Endothelial cell (in vitro differentiated cells): ENCODE data around the gene SH3BGRL3. TPM values are rescaled to one million over a fixed set of nuclear protein-coding genes. Genes with fewer than 3 reads are reported as not detected.
A peak's percentile ranks its signal among the peaks of the same experiment; 100 is the strongest.

ENCODE experiments used
- DNase-seq: peaks from one replicate; pipeline ENCODE4 v3.0.0; 2021; ENCODE audit warnings: low spot score
- H3K27ac Mint-ChIP-seq: one replicate; pipeline ENCODE4 v1.8.0; 2021; ENCODE audit warnings: mixed read lengths, inconsistent platforms; ENCODE audit not compliant: unreplicated experiment
- H3K27me3 Mint-ChIP-seq: one replicate; pipeline ENCODE4 v1.8.0; 2021; ENCODE audit warnings: mild to moderate bottlenecking, moderate library complexity, mixed read lengths, inconsistent platforms; ENCODE audit not compliant: unreplicated experiment
- H3K36me3 Mint-ChIP-seq: one replicate; pipeline ENCODE4 v1.8.0; 2021; ENCODE audit warnings: mild to moderate bottlenecking, low read depth, mixed read lengths, inconsistent platforms; ENCODE audit not compliant: unreplicated experiment
- H3K4me1 Mint-ChIP-seq: one replicate; pipeline ENCODE4 v1.8.0; 2021; ENCODE audit warnings: mild to moderate bottlenecking, mixed read lengths, inconsistent platforms; ENCODE audit not compliant: unreplicated experiment
- H3K4me3 Mint-ChIP-seq: one replicate; pipeline ENCODE4 v1.8.0; 2021; ENCODE audit warnings: mild to moderate bottlenecking, mixed read lengths, inconsistent platforms; ENCODE audit not compliant: unreplicated experiment
- H3K9me3 Mint-ChIP-seq: one replicate; pipeline ENCODE4 v1.8.0; 2021; ENCODE audit warnings: mixed read lengths, inconsistent platforms; ENCODE audit not compliant: unreplicated experiment
- CTCF ChIP-seq: fragments of 200-600 bp; sonication (generic); IDR thresholded peaks from one replicate; pipeline ENCODE4 v1.5.0; 2021; ENCODE audit warnings: antibody characterized with exemption; ENCODE audit not compliant: unreplicated experiment
- total RNA-seq: library from RNA; stranded (reverse); fragmentation: NEBNext Ultra II Directional; extraction: Animal tissue kit (Norgen Biotek cat#: 25700); gene quantifications from one replicate; pipeline ENCODE4 v1.2.1, GENCODE V29; 2021; ENCODE audit not compliant: unreplicated experiment

The SH3BGRL3 gene
- total RNA-seq, 1 donor from 2014 or later, result 226 TPM

GRCh38 chr1:26320896-26321295 lies 41.0 kb downstream of the SH3BGRL3 start:
- no peak for DNase-seq
- Mint-ChIP-seq H3K27me3 (peaks cover 11% of the 10 kb centered on the region), H3K4me3 (no peak overlapping the region), H3K36me3 (no peaks in the 10 kb centered on the region), H3K27ac (no peak overlapping the region), H3K9me3 (no peaks in the 10 kb centered on the region), H3K4me1 (peaks cover 13% of the 10 kb centered on the region)
- no peak for TF ChIP-seq CTCF

- H3K36me3 Mint-ChIP-seq, result no peaks in the 10 kb centered on the region
- peaks cover 13% of the 10 kb centered on the region for H3K4me1 Mint-ChIP-seq
- H3K9me3 Mint-ChIP-seq, result no peaks in the 10 kb centered on the region
- H3K4me3 Mint-ChIP-seq, result no peak overlapping the region
- H3K27ac Mint-ChIP-seq, result no peak overlapping the region
- TF ChIP-seq CTCF, result peak; percentile 77
- DNase-seq, result peak; percentile 97
- H3K27me3 Mint-ChIP-seq, result peaks cover 11% of the 10 kb centered on the region
Measured at GRCh38 chr1:26321315-26322041, 41.6 kb downstream of the SH3BGRL3 start.

GRCh38 chr1:26322042-26322331 lies 42.1 kb downstream of the SH3BGRL3 start:
- Mint-ChIP-seq H3K27me3 (peaks cover 9% of the 10 kb centered on the region), H3K36me3 (no peaks in the 10 kb centered on the region), H3K27ac (no peak overlapping the region), H3K9me3 (no peaks in the 10 kb centered on the region), H3K4me1 (peaks cover 13% of the 10 kb centered on the region), H3K4me3 (no peak overlapping the region)
- DNase-seq, result no peak
- TF ChIP-seq CTCF, result no peak

GRCh38 chr1:26323382-26323781 lies 43.5 kb downstream of the SH3BGRL3 start:
- Mint-ChIP-seq H3K36me3 (no peaks in the 10 kb centered on the region), H3K27ac (no peak overlapping the region), H3K4me1 (peaks cover 3% of the 10 kb centered on the region), H3K4me3 (no peak overlapping the region), H3K9me3 (no peaks in the 10 kb centered on the region), H3K27me3 (peaks cover 5% of the 10 kb centered on the region)
- no peak for TF ChIP-seq CTCF
- DNase-seq, result no peak

GRCh38 chr1:26324550-26324949 lies 44.7 kb downstream of the SH3BGRL3 start:
- TF ChIP-seq CTCF, result no peak
- no peak for DNase-seq
- H3K36me3 Mint-ChIP-seq, result no peaks in the 10 kb centered on the region
- peak overlapping the region; percentile 28 for H3K4me3 Mint-ChIP-seq
- peaks cover 3% of the 10 kb centered on the region for H3K4me1 Mint-ChIP-seq
- no peaks in the 10 kb centered on the region for H3K9me3 Mint-ChIP-seq
- H3K27ac Mint-ChIP-seq, result peak overlapping the region; percentile 61
- H3K27me3 Mint-ChIP-seq, result peaks cover 5% of the 10 kb centered on the region
